ENCODE measurements around the gene NDST3.

GRCh38 chr4:118034053-118034785 lies at the start of gene NDST3:
- TF ChIP-seq, protein P1, sequence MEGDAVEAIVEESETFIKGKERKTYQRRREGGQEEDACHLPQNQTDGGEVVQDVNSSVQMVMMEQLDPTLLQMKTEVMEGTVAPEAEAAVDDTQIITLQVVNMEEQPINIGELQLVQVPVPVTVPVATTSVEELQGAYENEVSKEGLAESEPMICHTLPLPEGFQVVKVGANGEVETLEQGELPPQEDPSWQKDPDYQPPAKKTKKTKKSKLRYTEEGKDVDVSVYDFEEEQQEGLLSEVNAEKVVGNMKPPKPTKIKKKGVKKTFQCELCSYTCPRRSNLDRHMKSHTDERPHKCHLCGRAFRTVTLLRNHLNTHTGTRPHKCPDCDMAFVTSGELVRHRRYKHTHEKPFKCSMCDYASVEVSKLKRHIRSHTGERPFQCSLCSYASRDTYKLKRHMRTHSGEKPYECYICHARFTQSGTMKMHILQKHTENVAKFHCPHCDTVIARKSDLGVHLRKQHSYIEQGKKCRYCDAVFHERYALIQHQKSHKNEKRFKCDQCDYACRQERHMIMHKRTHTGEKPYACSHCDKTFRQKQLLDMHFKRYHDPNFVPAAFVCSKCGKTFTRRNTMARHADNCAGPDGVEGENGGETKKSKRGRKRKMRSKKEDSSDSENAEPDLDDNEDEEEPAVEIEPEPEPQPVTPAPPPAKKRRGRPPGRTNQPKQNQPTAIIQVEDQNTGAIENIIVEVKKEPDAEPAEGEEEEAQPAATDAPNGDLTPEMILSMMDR (conservative IDR thresholded peaks at IDR 0.05; ENCODE audit: low read depth, low read length), result peak; percentile 67
- TF ChIP-seq EZH2 (IDR thresholded peaks at IDR 0.05; ENCODE audit: low read length, unreplicated experiment), result no peak
- TF ChIP-seq EZH2phosphoT487 (IDR thresholded peaks at IDR 0.05; ENCODE audit: borderline replicate concordance, low read length), result no peak
